Lower lobe of right lung (tissue), 2 donors: Measurements from ENCODE around the gene ADGRF4. TPM values are rescaled to one million over a fixed set of nuclear protein-coding genes. Genes with fewer than 3 reads are reported as not detected.

Source experiments
- ATAC-seq, 2 donors: fragments of 200-7000 bp; cut with Tn5 transposase; one replicate each; pipeline ENCODE4 v1.9.1; 2020 to 2022; ENCODE audit warnings: mild to moderate bottlenecking in 2 of 2, moderate library complexity in 2 of 2
- DNase-seq: peaks from one replicate; pipeline ENCODE4 v3.0.0-alpha.2; 2020
- H3K27ac ChIP-seq: fragments of 200-600 bp; one replicate; pipeline ENCODE4 v1.8.0; 2022
- H3K27me3 ChIP-seq: fragments of 200-600 bp; one replicate; pipeline ENCODE4 v1.8.0; 2022; ENCODE audit warnings: low read depth
- H3K36me3 ChIP-seq: fragments of 200-600 bp; one replicate; pipeline ENCODE4 v1.8.0; 2022; ENCODE audit warnings: mild to moderate bottlenecking
- H3K4me1 ChIP-seq: fragments of 200-600 bp; one replicate; pipeline ENCODE4 v1.8.0; 2022
- H3K4me3 ChIP-seq: fragments of 200-600 bp; one replicate; pipeline ENCODE4 v1.8.0; 2022; ENCODE audit warnings: mild to moderate bottlenecking
- H3K9me3 ChIP-seq: fragments of 200-600 bp; one replicate; pipeline ENCODE4 v1.8.0; 2022
- CTCF ChIP-seq: fragments of 200-600 bp; IDR thresholded peaks from one replicate; pipeline ENCODE4 v1.8.0; 2022; ENCODE audit warnings: antibody characterized with exemption, mild to moderate bottlenecking
- intact Hi-C: fragments of 100-400 bp; cut with DNase I; formaldehyde crosslinking; loops from one replicate; pipeline ENCODE4 v1.11.0; 2022
- total RNA-seq: library from RNA; stranded (reverse); fragmentation: NEBNext Ultra II Directional; extraction: Animal tissue kit (Norgen Biotek cat#: 25700); gene quantifications from one replicate; pipeline ENCODE4 v1.2.1, GENCODE V29; 2021
- donor health status: DM: no; HTN: yes; CAD: no; lungs with severe emphysema.

The ADGRF4 gene
- total RNA-seq, 1 donor from 2014 or later, result not detected

GRCh38 chr6:47686411-47686810 lies 12.0 kb upstream of the ADGRF4 start:
- intact Hi-C loops, result no loop called here
- Histone ChIP-seq H3K27me3 (no peaks in the 10 kb centered on the region), H3K9me3 (no peaks in the 10 kb centered on the region), H3K4me1 (no peaks in the 10 kb centered on the region), H3K36me3 (no peaks in the 10 kb centered on the region), H3K4me3 (no peak overlapping the region), H3K27ac (no peak overlapping the region)
- ATAC-seq (no peak), DNase-seq (no peak)
- no peak for TF ChIP-seq CTCF

DNA sequence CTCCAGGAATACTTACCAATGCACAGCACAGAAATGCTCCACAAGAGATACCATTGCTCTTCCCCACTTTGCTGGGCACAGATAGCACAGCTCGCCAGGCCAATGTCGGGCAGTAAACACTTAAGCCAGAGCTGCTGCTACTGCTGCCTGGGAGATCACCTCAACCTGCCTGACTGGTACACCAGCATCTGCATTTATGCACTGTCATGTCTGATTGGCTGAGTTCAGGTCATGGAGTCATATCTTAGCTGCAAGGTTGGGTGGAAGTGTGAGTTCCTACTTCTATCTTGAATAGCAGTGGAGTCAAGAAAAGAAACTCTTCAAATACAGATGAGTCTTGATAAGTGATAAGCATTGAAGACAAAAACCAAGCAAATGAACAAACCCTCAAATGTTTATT lies 10.9 kb upstream of the ADGRF4 start:
- DNase-seq (no peak), ATAC-seq (no peak)
- no peaks in the 10 kb centered on the region for H3K36me3 ChIP-seq
- intact Hi-C loops, result no loop called here
- H3K27me3 ChIP-seq, result no peaks in the 10 kb centered on the region
- H3K9me3 ChIP-seq, result no peaks in the 10 kb centered on the region
- TF ChIP-seq CTCF, result no peak
- no peak overlapping the region for H3K4me3 ChIP-seq
- H3K4me1 ChIP-seq, result no peaks in the 10 kb centered on the region
- H3K27ac ChIP-seq, result no peak overlapping the region

GRCh38 chr6:47690214-47690613 lies 8.2 kb upstream of the ADGRF4 start:
- no peak overlapping the region for H3K4me3 ChIP-seq
- intact Hi-C loops, result no loop called here
- no peak for TF ChIP-seq CTCF
- no peaks in the 10 kb centered on the region for H3K27me3 ChIP-seq
- DNase-seq (no peak), ATAC-seq (no peak)
- H3K27ac ChIP-seq, result no peak overlapping the region
- no peaks in the 10 kb centered on the region for H3K36me3 ChIP-seq
- H3K9me3 ChIP-seq, result no peaks in the 10 kb centered on the region
- H3K4me1 ChIP-seq, result no peaks in the 10 kb centered on the region

- Histone ChIP-seq H3K36me3 (no peaks in the 10 kb centered on the region), H3K9me3 (no peaks in the 10 kb centered on the region), H3K4me1 (no peaks in the 10 kb centered on the region), H3K4me3 (no peak overlapping the region), H3K27me3 (no peaks in the 10 kb centered on the region), H3K27ac (no peak overlapping the region)
- no peak for TF ChIP-seq CTCF
- intact Hi-C loops, result no loop called here
- no peak for ATAC-seq
- DNase-seq, result no peak
Observed at GRCh38 chr6:47690791-47691190, 7.6 kb upstream of the ADGRF4 start.

DNA sequence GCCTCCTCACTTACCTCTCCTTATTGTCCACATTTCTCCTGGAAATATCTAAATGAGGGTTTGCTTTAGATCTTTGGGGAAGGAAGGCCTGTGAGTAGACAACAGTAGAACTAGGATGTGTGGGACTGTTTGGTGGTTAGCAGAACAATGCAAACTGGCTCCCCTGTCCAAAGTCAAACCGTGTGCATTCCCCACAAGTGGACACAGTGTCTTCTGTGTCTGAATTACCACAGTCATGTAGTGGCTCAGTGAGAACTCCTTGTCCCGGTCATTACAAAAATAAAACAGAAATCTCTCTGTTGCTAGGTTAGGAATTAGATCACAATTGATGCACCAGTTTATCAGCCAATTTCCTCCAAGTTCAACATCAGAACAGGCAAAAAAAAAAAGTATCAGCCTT lies 455 bp upstream of the ADGRF4 start:
- H3K4me3 ChIP-seq, result no peak overlapping the region
- intact Hi-C loops, result no loop called here
- ATAC-seq, result no peak

More for the DNA sequence above, 455 bp upstream of the ADGRF4 start:
- no peaks in the 10 kb centered on the region for H3K27me3 ChIP-seq
- no peaks in the 10 kb centered on the region for H3K4me1 ChIP-seq
- DNase-seq, result no peak
- no peaks in the 10 kb centered on the region for H3K9me3 ChIP-seq
- H3K27ac ChIP-seq, result no peak overlapping the region
- TF ChIP-seq CTCF, result no peak
- H3K36me3 ChIP-seq, result no peaks in the 10 kb centered on the region
